OCI-LY3 (cell line): ENCODE data around the gene LZTS2.

Source experiments
- EZH2phosphoT487 ChIP-seq: fragments of 200-600 bp; shearing (Covaris generic); IDR thresholded peaks from 2 replicates; pipeline ENCODE4 v1.6.1; 2018; ENCODE audit warnings: antibody characterized with exemption, mixed run types, low read depth
- TF ChIP-seq, protein P1 (sequence below): fragments of 200-600, 300-600 bp; sonication (generic); IDR thresholded peaks from 2 replicates; pipeline ENCODE4 v1.5.1; 2014; ENCODE audit warnings: antibody characterized with exemption, low read length, low read depth

DNA sequence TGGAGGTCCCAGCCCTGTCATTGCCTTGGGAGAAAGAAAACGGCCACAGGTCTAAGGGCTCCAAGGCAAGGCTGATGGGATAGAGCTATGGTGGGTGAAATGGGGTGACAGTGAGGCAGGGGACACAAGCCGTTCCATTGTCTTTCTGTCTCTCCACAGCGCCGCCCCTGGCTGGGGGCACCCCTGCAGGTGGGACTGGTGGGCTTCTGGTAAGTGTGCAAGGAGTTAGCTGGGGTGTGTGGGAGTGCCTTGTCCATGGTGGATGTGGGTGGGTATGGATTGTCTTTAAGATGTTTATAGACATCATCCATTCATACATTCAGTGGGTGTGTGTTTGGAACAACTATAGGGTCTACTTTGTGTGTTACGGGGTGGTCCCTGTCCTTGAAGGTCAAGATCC is 38.9 kb downstream of the LZTS2 start:
- TF ChIP-seq, protein P1, sequence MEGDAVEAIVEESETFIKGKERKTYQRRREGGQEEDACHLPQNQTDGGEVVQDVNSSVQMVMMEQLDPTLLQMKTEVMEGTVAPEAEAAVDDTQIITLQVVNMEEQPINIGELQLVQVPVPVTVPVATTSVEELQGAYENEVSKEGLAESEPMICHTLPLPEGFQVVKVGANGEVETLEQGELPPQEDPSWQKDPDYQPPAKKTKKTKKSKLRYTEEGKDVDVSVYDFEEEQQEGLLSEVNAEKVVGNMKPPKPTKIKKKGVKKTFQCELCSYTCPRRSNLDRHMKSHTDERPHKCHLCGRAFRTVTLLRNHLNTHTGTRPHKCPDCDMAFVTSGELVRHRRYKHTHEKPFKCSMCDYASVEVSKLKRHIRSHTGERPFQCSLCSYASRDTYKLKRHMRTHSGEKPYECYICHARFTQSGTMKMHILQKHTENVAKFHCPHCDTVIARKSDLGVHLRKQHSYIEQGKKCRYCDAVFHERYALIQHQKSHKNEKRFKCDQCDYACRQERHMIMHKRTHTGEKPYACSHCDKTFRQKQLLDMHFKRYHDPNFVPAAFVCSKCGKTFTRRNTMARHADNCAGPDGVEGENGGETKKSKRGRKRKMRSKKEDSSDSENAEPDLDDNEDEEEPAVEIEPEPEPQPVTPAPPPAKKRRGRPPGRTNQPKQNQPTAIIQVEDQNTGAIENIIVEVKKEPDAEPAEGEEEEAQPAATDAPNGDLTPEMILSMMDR, result no peak
- TF ChIP-seq EZH2phosphoT487, result no peak
